Loucy (cell line): Measurements from ENCODE around the gene BRAF.

Experiments used
- H2AFZ ChIP-seq: fragments of 200-600 bp; sonication (generic); 2 replicates; pipeline ENCODE4 v1.6.0; 2016; ENCODE audit warnings: antibody characterized with exemption, mild to moderate bottlenecking, low read length, moderate library complexity
- H3F3A ChIP-seq: fragments of 200-600 bp; 2 replicates; pipeline ENCODE4 v1.6.0; 2016; ENCODE audit warnings: antibody characterized with exemption, low read depth, mild to moderate bottlenecking
- H3K27me3 ChIP-seq: fragments of 200-600 bp; sonication (generic); 2 replicates; pipeline ENCODE4 v1.6.1; 2014; ENCODE audit warnings: low read length, mild to moderate bottlenecking; ENCODE audit not compliant: insufficient read depth, poor library complexity, severe bottlenecking
- H3K36me3 ChIP-seq: fragments of 200-600 bp; sonication (generic); 2 replicates; pipeline ENCODE4 v1.6.1; 2016; ENCODE audit warnings: low read length; ENCODE audit not compliant: insufficient read depth
- H3K4me1 ChIP-seq: fragments of 200-600 bp; sonication (generic); 2 replicates; pipeline ENCODE4 v1.5.1; 2014; ENCODE audit warnings: low read length, mild to moderate bottlenecking; ENCODE audit not compliant: insufficient read depth, poor library complexity, severe bottlenecking
- H3K4me2 ChIP-seq: fragments of 200-600 bp; sonication (generic); 2 replicates; pipeline ENCODE4 v1.6.0; 2014; ENCODE audit warnings: antibody characterized with exemption, low read length, low read depth, mild to moderate bottlenecking; ENCODE audit not compliant: poor library complexity, severe bottlenecking
- H3K4me3 ChIP-seq: fragments of 200-600 bp; sonication (generic); 2 replicates; pipeline ENCODE4 v1.5.1; 2014; ENCODE audit warnings: low read length, mild to moderate bottlenecking, mixed read lengths; ENCODE audit not compliant: poor library complexity, severe bottlenecking
- H3K79me2 ChIP-seq: fragments of 200-600 bp; sonication (generic); 2 replicates; pipeline ENCODE4 v1.6.1; 2014; ENCODE audit warnings: low read length; ENCODE audit not compliant: insufficient read depth
- H3K9ac ChIP-seq: fragments of 200-600 bp; sonication (generic); 2 replicates; pipeline ENCODE4 v1.6.0; 2014; ENCODE audit warnings: mild to moderate bottlenecking, low read depth, low read length, moderate library complexity; ENCODE audit not compliant: poor library complexity, severe bottlenecking
- H3K9me2 ChIP-seq: fragments of 200-600 bp; sonication (generic); replicated peaks from 2 replicates; pipeline ENCODE4 v1.6.1; 2016; ENCODE audit warnings: low read depth, low read length, mixed read lengths
- H3K9me3 ChIP-seq: fragments of 200-600 bp; sonication (generic); 2 replicates; pipeline ENCODE4 v1.6.1; 2014; ENCODE audit warnings: mild to moderate bottlenecking, antibody characterized with exemption, low read length, low read depth; ENCODE audit not compliant: insufficient read depth
- H4K20me1 ChIP-seq: fragments of 200-600 bp; sonication (generic); 2 replicates; pipeline ENCODE4 v1.6.0; 2014; ENCODE audit warnings: antibody characterized with exemption, low read length, mild to moderate bottlenecking; ENCODE audit not compliant: insufficient read depth, poor library complexity, severe bottlenecking
- CTCF ChIP-seq: fragments of 200-600 bp; sonication (generic); conservative IDR thresholded peaks from 2 replicates; pipeline ENCODE4 v1.5.1; 2014; ENCODE audit warnings: mild to moderate bottlenecking, antibody characterized with exemption, low read length
- EZH2phosphoT487 ChIP-seq: fragments of 200-600 bp; IDR thresholded peaks from 2 replicates; pipeline ENCODE4 v1.6.1; 2018; ENCODE audit warnings: antibody characterized with exemption, mild to moderate bottlenecking, moderate library complexity, borderline replicate concordance

BRAF gene

GRCh38 chr7:140889150-140889549, 35.6 kb downstream of the BRAF start:
- H2AFZ ChIP-seq, result no peak overlapping the region
- no peak for TF ChIP-seq EZH2phosphoT487
- no peak for TF ChIP-seq CTCF
- no peak overlapping the region for H3K9ac ChIP-seq
- H3K27me3 ChIP-seq, result no peaks in the 10 kb centered on the region
- peaks cover under 1% of the 10 kb centered on the region for H4K20me1 ChIP-seq
- peak overlapping the region; percentile 14 for H3K4me2 ChIP-seq
- H3K4me1 ChIP-seq, result peaks cover 34% of the 10 kb centered on the region
- no peak overlapping the region for H3K4me3 ChIP-seq
- H3F3A ChIP-seq, result no peaks in the 10 kb centered on the region
- H3K9me3 ChIP-seq, result no peaks in the 10 kb centered on the region
- no peaks in the 10 kb centered on the region for H3K9me2 ChIP-seq
- no peaks in the 10 kb centered on the region for H3K36me3 ChIP-seq
- H3K79me2 ChIP-seq, result peaks cover 86% of the 10 kb centered on the region

- H4K20me1 ChIP-seq, result no peaks in the 10 kb centered on the region
- H3K79me2 ChIP-seq, result peaks cover 84% of the 10 kb centered on the region
- no peak for TF ChIP-seq CTCF
- TF ChIP-seq EZH2phosphoT487, result no peak
Observed at GRCh38 chr7:140888087-140888486, 36.6 kb downstream of the BRAF start.

GRCh38 chr7:140885735-140886334, 38.9 kb downstream of the BRAF start:
- H2AFZ ChIP-seq, result no peak overlapping the region
- no peak overlapping the region for H3K4me3 ChIP-seq
- no peak overlapping the region for H3K4me2 ChIP-seq
- TF ChIP-seq CTCF, result no peak
- TF ChIP-seq EZH2phosphoT487, result no peak
- H3K4me1 ChIP-seq, result peaks cover 20% of the 10 kb centered on the region
- no peaks in the 10 kb centered on the region for H3K9me2 ChIP-seq
- H4K20me1 ChIP-seq, result no peaks in the 10 kb centered on the region
- no peaks in the 10 kb centered on the region for H3K36me3 ChIP-seq
- no peaks in the 10 kb centered on the region for H3F3A ChIP-seq
- H3K9me3 ChIP-seq, result no peaks in the 10 kb centered on the region
- H3K27me3 ChIP-seq, result no peaks in the 10 kb centered on the region
- peaks cover 66% of the 10 kb centered on the region for H3K79me2 ChIP-seq
- no peak overlapping the region for H3K9ac ChIP-seq

More at GRCh38 chr7:140888087-140888486, 36.6 kb downstream of the BRAF start:
- Histone ChIP-seq H3K9me2 (no peaks in the 10 kb centered on the region), H3K36me3 (no peaks in the 10 kb centered on the region), H3K27me3 (no peaks in the 10 kb centered on the region), H3K9ac (no peak overlapping the region), H2AFZ (no peak overlapping the region), H3K4me3 (no peak overlapping the region), H3F3A (no peaks in the 10 kb centered on the region), H3K9me3 (no peaks in the 10 kb centered on the region), H3K4me2 (no peak overlapping the region), H3K4me1 (peaks cover 28% of the 10 kb centered on the region)
